SU-DHL-6 (cell line): ENCODE measurements around the gene DDX31.

Experiments
- H2AFZ ChIP-seq: fragments of 200-600 bp; sonication (generic); 2 replicates; pipeline ENCODE4 v1.6.1; 2014; ENCODE audit warnings: low read depth, mild to moderate bottlenecking, moderate library complexity, mixed read lengths, antibody characterized with exemption, low read length; ENCODE audit not compliant: severe bottlenecking
- H3F3A ChIP-seq: fragments of 200-600 bp; shearing (Covaris generic); 2 replicates; pipeline ENCODE4 v1.6.0; 2016; ENCODE audit warnings: antibody characterized with exemption, mild to moderate bottlenecking; ENCODE audit not compliant: insufficient read depth
- H3K27ac ChIP-seq: fragments of 200-600 bp; sonication (generic); 2 replicates; pipeline ENCODE4 v1.5.1; 2016; ENCODE audit warnings: low read depth, mild to moderate bottlenecking, low read length, moderate library complexity, mixed read lengths
- H3K27me3 ChIP-seq: fragments of 200-600 bp; sonication (generic), shearing (Covaris generic); 2 replicates; pipeline ENCODE4 v1.6.0; 2014; ENCODE audit warnings: mild to moderate bottlenecking, low read length
- H3K36me3 ChIP-seq: fragments of 200-600 bp; sonication (generic); 2 replicates; pipeline ENCODE4 v1.6.1; 2014; ENCODE audit warnings: mild to moderate bottlenecking, low read length, mixed read lengths
- H3K4me2 ChIP-seq: fragments of 300-600, 200-600 bp; shearing (Covaris generic), sonication (generic); 2 replicates; pipeline ENCODE4 v1.6.0; 2014; ENCODE audit warnings: low read length, low read depth, mild to moderate bottlenecking; ENCODE audit not compliant: poor library complexity, severe bottlenecking
- H3K4me3 ChIP-seq: fragments of 200-600 bp; sonication (generic); 2 replicates; pipeline ENCODE4 v1.5.1; 2014; ENCODE audit warnings: antibody characterized with exemption, low read length, mild to moderate bottlenecking, mixed read lengths; ENCODE audit not compliant: insufficient read depth, poor library complexity, severe bottlenecking
- H3K79me2 ChIP-seq: fragments of 200-600 bp; sonication (generic); 2 replicates; pipeline ENCODE4 v1.6.1; 2014; ENCODE audit warnings: mild to moderate bottlenecking, low read length, moderate library complexity; ENCODE audit not compliant: insufficient read depth
- H3K9ac ChIP-seq: fragments of 200-600 bp; sonication (generic); 2 replicates; pipeline ENCODE4 v1.7.0; 2014; ENCODE audit warnings: mild to moderate bottlenecking, low read length
- H3K9me2 ChIP-seq: fragments of 200-600 bp; sonication (generic); replicated peaks from 2 replicates; pipeline ENCODE4 v1.6.1; 2014; ENCODE audit warnings: low read length; ENCODE audit not compliant: insufficient read depth
- H3K9me3 ChIP-seq: fragments of 200-600 bp; sonication (generic); 2 replicates; pipeline ENCODE4 v1.6.1; 2014; ENCODE audit warnings: low read length, mixed read lengths; ENCODE audit not compliant: insufficient read depth
- H4K20me1 ChIP-seq: fragments of 200-600 bp; sonication (generic); 2 replicates; pipeline ENCODE4 v1.6.1; 2014; ENCODE audit warnings: low read depth, mild to moderate bottlenecking, antibody characterized with exemption, low read length, moderate library complexity, mixed read lengths
- EZH2phosphoT487 ChIP-seq: fragments of 200-600 bp; sonication (generic), shearing (Covaris generic); conservative IDR thresholded peaks from 2 replicates; pipeline ENCODE4 v1.6.1; 2018; ENCODE audit warnings: mild to moderate bottlenecking, antibody characterized with exemption, low read length, moderate library complexity, mixed read lengths
- TF ChIP-seq, protein P1 (sequence below): fragments of 200-600 bp; sonication (generic); IDR thresholded peaks from one replicate; pipeline ENCODE4 v1.5.1; 2017; ENCODE audit warnings: antibody characterized with exemption, mild to moderate bottlenecking, low read length, moderate library complexity; ENCODE audit not compliant: insufficient read depth, poor library complexity, severe bottlenecking

The DDX31 gene

DNA sequence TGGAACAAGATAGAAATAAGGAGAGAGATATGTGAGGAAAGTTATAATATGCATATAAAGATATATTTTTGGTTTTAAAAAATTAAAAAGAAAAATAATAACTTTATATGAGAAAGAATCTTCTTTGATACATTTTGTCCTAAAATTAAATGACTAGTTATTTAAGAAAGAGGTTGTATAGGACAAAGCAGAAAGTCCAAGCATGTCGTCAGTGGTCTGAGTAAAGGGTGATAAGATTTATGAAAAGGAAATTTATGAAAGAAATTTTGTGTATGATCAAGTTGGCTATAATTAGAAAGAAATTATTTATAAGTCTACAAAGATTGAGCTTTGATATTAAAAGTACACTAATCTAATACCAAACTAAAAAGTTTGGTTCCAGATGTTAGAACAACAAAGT, 32.5 kb upstream of the DDX31 start:
- Histone ChIP-seq H4K20me1 (no peaks in the 10 kb centered on the region), H3K9me2 (no peaks in the 10 kb centered on the region), H3K36me3 (no peaks in the 10 kb centered on the region), H3F3A (no peaks in the 10 kb centered on the region), H3K27me3 (no peaks in the 10 kb centered on the region), H2AFZ (no peak overlapping the region), H3K4me3 (no peak overlapping the region), H3K27ac (no peak overlapping the region), H3K4me2 (no peak overlapping the region), H3K9ac (no peak overlapping the region), H3K79me2 (no peaks in the 10 kb centered on the region), H3K9me3 (peaks cover 11% of the 10 kb centered on the region)
- no peak for TF ChIP-seq EZH2phosphoT487
- TF ChIP-seq, protein P1, sequence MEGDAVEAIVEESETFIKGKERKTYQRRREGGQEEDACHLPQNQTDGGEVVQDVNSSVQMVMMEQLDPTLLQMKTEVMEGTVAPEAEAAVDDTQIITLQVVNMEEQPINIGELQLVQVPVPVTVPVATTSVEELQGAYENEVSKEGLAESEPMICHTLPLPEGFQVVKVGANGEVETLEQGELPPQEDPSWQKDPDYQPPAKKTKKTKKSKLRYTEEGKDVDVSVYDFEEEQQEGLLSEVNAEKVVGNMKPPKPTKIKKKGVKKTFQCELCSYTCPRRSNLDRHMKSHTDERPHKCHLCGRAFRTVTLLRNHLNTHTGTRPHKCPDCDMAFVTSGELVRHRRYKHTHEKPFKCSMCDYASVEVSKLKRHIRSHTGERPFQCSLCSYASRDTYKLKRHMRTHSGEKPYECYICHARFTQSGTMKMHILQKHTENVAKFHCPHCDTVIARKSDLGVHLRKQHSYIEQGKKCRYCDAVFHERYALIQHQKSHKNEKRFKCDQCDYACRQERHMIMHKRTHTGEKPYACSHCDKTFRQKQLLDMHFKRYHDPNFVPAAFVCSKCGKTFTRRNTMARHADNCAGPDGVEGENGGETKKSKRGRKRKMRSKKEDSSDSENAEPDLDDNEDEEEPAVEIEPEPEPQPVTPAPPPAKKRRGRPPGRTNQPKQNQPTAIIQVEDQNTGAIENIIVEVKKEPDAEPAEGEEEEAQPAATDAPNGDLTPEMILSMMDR, result no peak

- no peak overlapping the region for H3K4me3 ChIP-seq
- no peaks in the 10 kb centered on the region for H4K20me1 ChIP-seq
- no peak for TF ChIP-seq EZH2phosphoT487
- TF ChIP-seq, protein P1, result no peak
- H3K9me2 ChIP-seq, result no peaks in the 10 kb centered on the region
- no peak overlapping the region for H3K4me2 ChIP-seq
- no peaks in the 10 kb centered on the region for H3K27me3 ChIP-seq
- no peak overlapping the region for H3K9ac ChIP-seq
- no peak overlapping the region for H2AFZ ChIP-seq
- H3K36me3 ChIP-seq, result no peaks in the 10 kb centered on the region; the same call in 1 of the 2 replicates
- no peaks in the 10 kb centered on the region for H3K79me2 ChIP-seq
- H3K9me3 ChIP-seq, result peaks cover 27% of the 10 kb centered on the region
- no peaks in the 10 kb centered on the region for H3F3A ChIP-seq
- H3K27ac ChIP-seq, result no peak overlapping the region
Observed at GRCh38 chr9:132699956-132700355, 30.2 kb upstream of the DDX31 start.

DNA sequence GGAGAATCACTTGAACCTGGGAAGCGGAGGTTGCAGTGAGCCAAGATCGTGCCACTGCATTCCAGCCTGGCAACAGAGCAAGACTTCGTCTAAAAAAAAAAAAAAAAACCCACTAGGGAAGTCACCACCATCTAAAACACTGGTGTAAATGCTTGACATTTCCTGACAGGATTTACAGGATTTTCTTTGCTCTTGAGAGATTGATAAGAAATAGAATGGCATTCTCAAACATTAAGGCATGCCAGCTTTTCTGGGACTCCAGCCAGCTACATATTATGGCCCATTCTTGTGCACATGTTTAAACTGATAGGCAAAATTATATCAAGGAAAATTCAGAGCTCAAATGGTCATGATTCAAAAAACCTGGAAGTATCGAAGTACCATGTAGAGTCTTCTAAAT, 29.2 kb upstream of the DDX31 start:
- Histone ChIP-seq H3F3A (no peaks in the 10 kb centered on the region), H3K27ac (no peak overlapping the region), H3K9ac (no peak overlapping the region), H3K79me2 (no peaks in the 10 kb centered on the region), H4K20me1 (no peaks in the 10 kb centered on the region), H3K4me2 (no peak overlapping the region), H2AFZ (no peak overlapping the region), H3K4me3 (no peak overlapping the region), H3K9me2 (no peaks in the 10 kb centered on the region), H3K36me3 (no peaks in the 10 kb centered on the region; the same call in 1 of the 2 replicates), H3K27me3 (no peaks in the 10 kb centered on the region), H3K9me3 (peaks cover 27% of the 10 kb centered on the region)
- TF ChIP-seq EZH2phosphoT487, result no peak
- TF ChIP-seq, protein P1, result no peak
